NK-92 treated with Interleukin-12 subunit alpha and Interleukin-12 subunit beta, amount 100 ng/mL, for 24 hours (cell line): ENCODE measurements around the gene RIMS1.

ENCODE experiments used
- DNase-seq: peaks from one replicate; lab custom pipeline; 2025; lab: John Stamatoyannopoulos, UW

RIMS1 gene

GRCh38 chr6:72238900-72239299 lies 352.6 kb downstream of the RIMS1 start:
- no peak for DNase-seq

- DNase-seq, result no peak
Measured at GRCh38 chr6:72245565-72245964, 359.2 kb downstream of the RIMS1 start.

GRCh38 chr6:72246926-72247325 lies 360.6 kb downstream of the RIMS1 start:
- DNase-seq, result no peak

DNA sequence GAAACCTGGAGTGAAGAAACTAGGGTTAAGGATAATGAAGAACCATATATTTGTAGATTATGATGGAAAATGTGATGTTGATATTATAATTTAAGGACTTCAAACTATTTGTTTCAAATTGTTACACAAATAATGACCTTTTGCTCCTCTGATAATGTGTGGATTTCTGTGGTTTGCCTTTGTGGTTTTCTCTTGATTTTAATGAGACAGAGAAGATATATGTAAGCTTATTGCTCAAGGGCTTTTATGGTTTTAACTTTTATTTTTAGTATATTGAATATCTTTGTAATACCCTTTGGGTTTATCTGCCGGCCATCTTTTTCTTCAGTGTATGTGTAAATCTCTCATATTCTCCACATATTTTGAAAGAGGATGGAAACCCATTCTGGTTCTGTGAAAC lies 362.3 kb downstream of the RIMS1 start:
- DNase-seq, result no peak

GRCh38 chr6:72250664-72251063 lies 364.3 kb downstream of the RIMS1 start:
- DNase-seq, result no peak

DNA sequence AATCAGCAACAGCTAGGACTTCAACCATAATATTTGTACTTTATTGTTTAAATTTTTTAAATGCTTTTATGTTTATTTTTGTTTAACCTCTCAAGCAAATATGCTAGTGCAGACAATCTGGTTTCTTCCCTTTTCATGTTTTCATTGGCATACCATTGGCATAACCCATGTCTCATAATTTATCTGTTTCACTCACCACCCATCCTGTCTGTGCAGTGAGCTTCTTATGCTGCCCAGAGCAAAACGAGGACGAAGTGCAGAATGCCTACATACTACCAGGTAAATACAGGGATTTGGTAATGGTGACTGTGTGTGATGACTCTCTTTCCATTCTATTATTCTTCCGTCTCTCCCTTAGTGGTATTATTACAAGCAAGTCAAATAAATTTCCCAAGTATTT lies 374.1 kb downstream of the RIMS1 start:
- DNase-seq, result no peak

GRCh38 chr6:72261554-72261953 lies 375.2 kb downstream of the RIMS1 start:
- no peak for DNase-seq

GRCh38 chr6:72262254-72262653 lies 375.9 kb downstream of the RIMS1 start:
- DNase-seq, result no peak

DNA sequence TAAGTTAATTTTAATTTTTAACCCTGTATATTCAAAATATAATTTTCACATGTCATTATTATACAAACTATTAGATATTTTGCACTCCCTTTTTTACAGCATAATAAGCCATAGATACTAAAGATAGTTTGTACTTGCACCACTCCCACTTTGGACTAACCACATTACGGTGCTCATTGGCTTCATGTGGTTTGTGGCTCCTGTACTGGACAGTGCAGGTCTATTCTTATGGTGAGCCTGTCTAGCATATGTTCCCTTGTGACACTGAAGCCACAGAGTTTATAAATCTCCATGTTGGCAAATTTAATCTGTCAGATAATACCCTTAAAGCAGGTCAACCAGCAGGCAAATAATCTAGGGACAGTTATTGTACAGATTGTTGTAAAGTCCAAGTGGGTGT lies 381.1 kb downstream of the RIMS1 start:
- no peak for DNase-seq

DNA sequence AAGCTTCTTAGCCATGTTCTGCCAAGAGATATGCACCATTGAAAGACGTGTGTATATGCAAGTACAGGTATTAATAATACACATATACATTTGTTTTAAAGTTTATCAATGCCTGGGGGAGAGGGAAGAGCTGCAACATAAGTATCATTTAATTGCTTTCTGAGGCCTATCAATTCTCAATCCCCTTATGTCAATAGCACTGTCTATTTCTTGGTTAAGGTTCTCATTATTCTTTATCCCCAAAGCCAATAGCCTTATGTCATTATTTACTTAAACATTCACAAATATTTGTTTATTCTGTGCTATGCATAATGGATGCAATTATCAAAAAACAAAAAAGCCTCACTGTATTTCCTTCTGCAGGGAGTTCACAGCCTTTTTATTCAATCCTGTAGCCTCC lies 385.2 kb downstream of the RIMS1 start:
- DNase-seq, result no peak

GRCh38 chr6:72272958-72273357 lies 386.6 kb downstream of the RIMS1 start:
- no peak for DNase-seq

DNA sequence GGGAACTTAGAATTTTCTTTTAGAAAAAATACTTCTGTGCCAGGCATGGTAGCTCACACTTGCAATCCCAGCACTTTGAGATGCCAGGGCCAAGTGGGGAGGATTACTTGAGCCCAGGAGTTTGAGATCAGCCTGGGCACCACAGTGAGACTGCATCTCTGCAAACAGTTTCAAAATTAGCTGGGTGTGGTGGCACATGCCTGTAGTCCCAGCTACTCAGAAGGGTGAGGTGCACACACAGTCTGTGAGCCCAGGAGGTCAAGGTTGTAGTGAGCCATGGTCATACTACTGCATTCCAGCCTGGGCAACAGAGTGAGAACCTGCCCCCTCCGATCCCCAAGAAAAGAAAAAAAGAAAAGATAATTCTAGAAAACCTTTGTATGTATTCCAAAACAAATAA lies 389.5 kb downstream of the RIMS1 start:
- DNase-seq, result no peak

DNA sequence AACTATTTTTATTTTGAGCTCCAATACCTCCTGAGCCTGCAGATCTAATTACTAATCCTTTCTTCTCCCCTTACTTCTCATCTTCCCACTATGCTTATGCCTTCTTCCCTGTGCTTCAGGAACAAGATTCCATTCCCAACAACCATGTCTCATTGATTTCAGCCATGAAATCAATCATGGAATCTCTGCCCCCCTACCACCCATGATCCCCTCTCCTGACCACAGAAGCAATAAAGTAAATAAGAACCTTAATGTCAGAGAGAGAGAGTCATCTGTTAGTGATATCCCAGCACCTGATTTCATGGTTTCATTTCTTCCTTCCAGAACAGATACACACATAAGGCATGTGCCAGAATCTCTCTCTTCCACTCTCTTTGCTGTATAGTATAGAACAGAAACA lies 395.9 kb downstream of the RIMS1 start:
- no peak for DNase-seq

GRCh38 chr6:72283571-72283970 lies 397.2 kb downstream of the RIMS1 start:
- no peak for DNase-seq

GRCh38 chr6:72286911-72287311 lies 400.6 kb downstream of the RIMS1 start:
- DNase-seq, result no peak

DNA sequence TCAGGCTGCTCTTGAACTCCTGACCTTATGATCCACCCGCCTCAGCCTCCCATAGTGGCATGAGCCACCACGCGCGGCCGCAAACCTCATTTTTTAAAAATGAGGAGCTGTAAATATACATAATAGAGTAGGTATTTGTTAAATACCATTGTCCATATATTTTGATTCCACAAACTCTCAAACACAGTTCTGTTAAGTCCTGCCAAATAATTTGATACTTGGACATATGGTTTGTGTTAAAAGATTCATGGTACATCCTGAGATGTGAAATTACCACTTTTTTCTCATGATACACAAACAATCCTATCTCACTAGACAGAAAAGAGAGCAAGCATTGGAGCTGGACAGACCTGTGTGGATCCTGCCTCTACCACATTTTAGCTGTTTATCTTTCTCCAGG lies 401.5 kb downstream of the RIMS1 start:
- DNase-seq, result no peak

- no peak for DNase-seq
Measured at GRCh38 chr6:72288592-72288991, 402.2 kb downstream of the RIMS1 start.

- DNase-seq, result no peak
Measured at GRCh38 chr6:72290620-72291019, 404.3 kb downstream of the RIMS1 start.

- no peak for DNase-seq
Measured at GRCh38 chr6:72296375-72296774, 410.0 kb downstream of the RIMS1 start.

DNA sequence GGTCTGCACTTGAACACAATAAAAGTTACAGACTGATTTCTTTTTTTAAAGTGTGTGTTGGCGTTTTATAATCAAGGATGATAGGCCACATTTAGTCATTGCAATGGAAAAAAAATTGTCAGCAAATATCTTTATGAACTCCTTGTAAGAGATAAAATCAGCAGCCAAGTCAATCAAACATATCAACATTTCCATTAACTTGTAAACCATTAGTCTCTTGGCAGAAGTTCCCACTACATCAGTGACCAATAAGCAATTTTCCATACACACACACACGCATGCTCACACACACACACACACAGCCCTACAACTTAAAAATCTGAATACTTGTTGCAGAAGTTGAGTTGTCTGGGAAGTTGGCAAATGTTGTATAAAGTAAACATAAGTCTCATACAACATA lies 419.6 kb downstream of the RIMS1 start:
- DNase-seq, result no peak

- DNase-seq, result no peak
Measured at GRCh38 chr6:72316675-72317380, 430.5 kb downstream of the RIMS1 start.

- no peak for DNase-seq
Measured at GRCh38 chr6:72321788-72322187, 435.4 kb downstream of the RIMS1 start.

DNA sequence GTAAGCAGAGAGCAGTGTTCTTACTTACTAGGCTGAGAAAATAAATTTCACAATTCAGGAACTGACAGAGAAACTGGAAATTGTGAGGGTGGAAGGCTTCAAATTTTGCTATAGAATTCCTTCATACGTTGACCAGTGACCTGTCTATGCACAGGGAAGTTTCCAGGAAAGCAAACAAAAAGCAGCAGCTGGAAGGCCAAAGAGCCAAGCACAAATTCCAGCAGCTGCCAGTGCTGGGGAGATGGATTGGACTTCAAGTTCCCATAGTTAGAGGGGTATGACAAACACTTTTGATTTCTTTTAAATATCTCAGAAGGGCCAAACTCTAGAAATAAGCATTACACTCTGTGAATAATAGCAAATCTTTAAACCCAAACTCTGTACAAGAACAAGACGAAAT lies 436.4 kb downstream of the RIMS1 start:
- no peak for DNase-seq

DNA sequence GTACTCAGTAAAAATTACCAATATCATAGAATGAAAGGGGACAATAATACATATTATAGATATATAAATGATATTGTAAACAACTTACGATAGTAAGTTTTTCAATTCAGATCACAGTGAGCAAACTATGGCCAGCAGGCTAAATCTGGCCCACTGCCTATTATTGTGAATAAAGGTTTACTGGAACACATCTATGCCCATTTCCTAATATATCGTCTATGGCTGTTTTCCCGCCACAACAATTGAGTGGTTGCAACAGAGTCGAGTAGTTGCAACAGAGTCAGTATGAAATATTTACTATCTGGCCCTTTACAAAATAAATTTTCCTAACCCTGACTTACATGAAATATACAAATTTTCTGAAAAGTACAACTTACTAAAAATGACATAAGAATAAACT lies 438.2 kb downstream of the RIMS1 start:
- DNase-seq, result no peak

DNA sequence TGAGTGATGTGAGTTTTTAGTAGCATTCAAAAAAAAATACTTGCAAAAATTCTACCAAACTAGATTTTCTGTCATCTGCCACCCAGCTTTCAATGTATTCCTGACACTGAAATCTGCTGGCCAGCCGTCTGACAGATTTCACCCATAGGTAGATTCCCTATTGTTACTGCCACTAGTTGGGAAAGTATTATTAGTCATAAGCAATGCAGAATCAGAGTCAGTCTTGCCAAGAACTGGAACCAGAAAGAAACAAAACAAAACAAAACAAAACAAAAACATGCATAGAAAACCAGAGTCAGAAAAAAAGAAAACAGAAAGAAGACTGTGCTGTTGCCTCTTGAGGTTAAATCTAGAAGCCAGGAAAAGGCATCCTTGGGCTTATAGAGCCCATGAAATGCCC lies 442.4 kb downstream of the RIMS1 start:
- no peak for DNase-seq
